ENCODE results near the gene RBP3.

RBP3 gene

DNA sequence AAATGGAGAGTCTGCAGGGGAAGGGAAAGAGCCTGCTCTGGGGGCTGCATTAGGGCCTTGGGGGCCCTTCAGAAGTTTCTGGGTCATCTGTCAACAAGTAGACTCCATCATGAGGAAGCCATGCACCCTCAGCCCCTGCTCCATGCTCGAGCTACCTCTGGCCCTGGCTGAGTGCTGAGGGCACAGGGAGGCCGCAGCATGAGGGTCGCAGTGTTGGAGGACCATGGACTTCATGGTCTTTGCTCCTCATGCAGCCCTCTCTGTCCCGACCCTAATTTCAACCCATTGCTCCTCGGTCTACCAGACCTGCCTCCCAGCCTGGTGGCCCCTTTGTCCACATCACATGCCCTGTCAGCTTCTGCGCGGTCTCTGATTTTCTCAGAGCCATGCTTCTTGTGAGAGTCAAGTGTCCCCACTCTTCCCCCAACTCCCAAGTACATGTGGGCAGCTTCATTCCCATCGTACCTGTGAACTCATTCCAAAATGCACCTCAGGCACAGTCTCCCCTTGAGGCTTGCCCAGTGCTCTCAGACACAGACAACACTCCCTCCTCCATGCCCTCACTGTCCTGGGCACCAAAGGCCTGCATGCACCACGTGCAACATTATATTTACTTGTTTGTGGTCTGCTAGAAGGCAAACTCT is 21.2 kb downstream of the RBP3 start:
- H3K9ac ChIP-seq (ENCODE audit: low read depth, low read length, poor library complexity), result no peak overlapping the region
- no peak overlapping the region for H3K14ac ChIP-seq (ENCODE audit: low read length)
- H3K18ac ChIP-seq (ENCODE audit: low read length), result no peak overlapping the region
- H3K4me3 ChIP-seq (ENCODE audit: low read length in 2 of 2), result no peak overlapping the region
- no peak overlapping the region for H2BK5ac ChIP-seq (ENCODE audit: low read length)
- no peaks in the 10 kb centered on the region for H3K4me1 ChIP-seq (ENCODE audit: control insufficient read depth in 2 of 2, insufficient read depth in 1 of 2, low read depth in 1 of 2, low read length in 2 of 2)
- H3K27ac ChIP-seq (replicated peaks; ENCODE audit: low read length), result no peak overlapping the region
- no peak overlapping the region for H2AFZ ChIP-seq (ENCODE audit: low read length)
- no peak overlapping the region for H2BK12ac ChIP-seq (ENCODE audit: low read length)
- H3K4ac ChIP-seq (ENCODE audit: low read length), result no peak overlapping the region
- H3K9me3 ChIP-seq (replicated peaks in 1 of 2; ENCODE audit: control insufficient read depth in 2 of 2, insufficient read depth in 1 of 2, low read depth in 1 of 2, low read length in 2 of 2), result no peaks in the 10 kb centered on the region
- H4K91ac ChIP-seq (ENCODE audit: low read depth, low read length, poor library complexity), result no peak overlapping the region
- no peak overlapping the region for H2AK5ac ChIP-seq (ENCODE audit: low read depth, low read length)
- no peak for DNase-seq (ENCODE audit: low spot score)
- no peak overlapping the region for H2BK15ac ChIP-seq (ENCODE audit: low read length)
- H4K8ac ChIP-seq (ENCODE audit: low read depth, low read length), result no peak overlapping the region
- WGBS, 2 donors (ENCODE audit: extremely low coverage in 2 of 2, insufficient read length in 2 of 2, insufficient replicate concordance in 1 of 2), result no CpG with 5 or more reads among the region's 9 CpGs
- H3K36me3 ChIP-seq (replicated peaks in 1 of 2; ENCODE audit: control insufficient read depth in 2 of 2, insufficient read depth in 2 of 2, low read length in 2 of 2), result no peaks in the 10 kb centered on the region
- no peak overlapping the region for H3K4me2 ChIP-seq (ENCODE audit: insufficient read depth, low read length, poor library complexity, severe bottlenecking)
- H2BK120ac ChIP-seq (ENCODE audit: low read depth, low read length), result no peak overlapping the region
- peaks cover 0 to 3% (median 0%) of the 10 kb centered on the region in 3 experiments for H3K27me3 ChIP-seq (ENCODE audit: control insufficient read depth in 3 of 3, insufficient read depth in 3 of 3, low read depth in 1 of 3, low read length in 3 of 3)
- no peak overlapping the region for H3K23ac ChIP-seq (ENCODE audit: low read depth, low read length, poor library complexity)
- no peaks in the 10 kb centered on the region for H3K79me1 ChIP-seq (ENCODE audit: low read depth, low read length)

DNA sequence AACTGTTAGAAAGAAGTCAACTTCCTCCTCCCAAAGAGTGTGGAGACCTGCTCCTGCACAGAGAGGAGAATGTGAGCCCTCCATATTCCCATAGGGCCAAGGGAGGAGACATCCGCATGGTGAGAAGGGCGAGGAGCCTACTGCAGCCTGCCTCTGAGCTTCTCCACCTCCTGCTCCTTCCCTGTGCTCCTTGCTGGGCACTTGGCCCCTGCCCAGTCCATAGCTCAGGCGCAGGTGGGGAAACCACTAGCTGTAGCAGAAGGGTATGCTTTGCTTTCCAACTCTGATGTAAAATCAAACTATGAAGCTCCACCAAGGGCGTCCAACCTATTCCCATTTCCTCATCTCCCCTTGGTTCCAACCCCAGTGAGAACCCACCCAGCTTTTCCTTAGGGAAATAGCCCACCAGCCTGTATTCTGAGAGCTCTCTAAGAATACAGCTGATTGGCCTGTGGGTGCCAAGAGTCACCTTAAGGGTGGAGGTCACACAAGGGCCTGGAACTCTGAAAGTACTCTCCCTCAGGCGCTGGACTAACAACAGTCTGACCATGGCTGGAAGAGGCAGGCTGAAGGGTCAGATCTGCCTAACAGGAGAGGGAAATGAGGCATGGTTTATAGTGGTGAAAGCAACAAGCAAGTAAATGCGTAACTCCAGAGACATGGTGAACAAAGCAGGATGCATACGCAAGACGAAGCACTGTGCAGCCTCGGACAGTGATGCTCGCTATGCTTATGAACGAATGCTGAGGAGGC is 22.0 kb downstream of the RBP3 start:
- Histone ChIP-seq H4K8ac (ENCODE audit: low read depth, low read length) (no peak overlapping the region), H3K27ac (replicated peaks; ENCODE audit: low read length) (no peak overlapping the region), H3K4me3 (ENCODE audit: low read length in 2 of 2) (no peak overlapping the region), H2BK120ac (ENCODE audit: low read depth, low read length) (no peak overlapping the region), H3K4me1 (ENCODE audit: control insufficient read depth in 2 of 2, insufficient read depth in 1 of 2, low read depth in 1 of 2, low read length in 2 of 2) (no peaks in the 10 kb centered on the region), H3K27me3 (ENCODE audit: control insufficient read depth in 3 of 3, insufficient read depth in 3 of 3, low read depth in 1 of 3, low read length in 3 of 3) (peaks cover 0 to 3% (median 0%) of the 10 kb centered on the region in 3 experiments), H3K9me3 (replicated peaks in 1 of 2; ENCODE audit: control insufficient read depth in 2 of 2, insufficient read depth in 1 of 2, low read depth in 1 of 2, low read length in 2 of 2) (no peaks in the 10 kb centered on the region), H3K36me3 (replicated peaks in 1 of 2; ENCODE audit: control insufficient read depth in 2 of 2, insufficient read depth in 2 of 2, low read length in 2 of 2) (no peaks in the 10 kb centered on the region), H2BK12ac (ENCODE audit: low read length) (no peak overlapping the region), H3K4me2 (ENCODE audit: insufficient read depth, low read length, poor library complexity, severe bottlenecking) (no peak overlapping the region), H2BK5ac (ENCODE audit: low read length) (no peak overlapping the region), H3K9ac (ENCODE audit: low read depth, low read length, poor library complexity) (no peak overlapping the region), H3K4ac (ENCODE audit: low read length) (no peak overlapping the region), H3K23ac (ENCODE audit: low read depth, low read length, poor library complexity) (no peak overlapping the region), H2BK15ac (ENCODE audit: low read length) (no peak overlapping the region), H2AFZ (ENCODE audit: low read length) (no peak overlapping the region), H4K91ac (ENCODE audit: low read depth, low read length, poor library complexity) (no peak overlapping the region), H3K14ac (ENCODE audit: low read length) (no peak overlapping the region), H3K18ac (ENCODE audit: low read length) (no peak overlapping the region), H3K79me1 (ENCODE audit: low read depth, low read length) (no peaks in the 10 kb centered on the region), H2AK5ac (ENCODE audit: low read depth, low read length) (no peak overlapping the region)
- no peak for DNase-seq (ENCODE audit: low spot score)
- WGBS, 2 donors (ENCODE audit: extremely low coverage in 2 of 2, insufficient read length in 2 of 2, insufficient replicate concordance in 1 of 2), result no CpG with 5 or more reads among the region's 11 CpGs

DNA sequence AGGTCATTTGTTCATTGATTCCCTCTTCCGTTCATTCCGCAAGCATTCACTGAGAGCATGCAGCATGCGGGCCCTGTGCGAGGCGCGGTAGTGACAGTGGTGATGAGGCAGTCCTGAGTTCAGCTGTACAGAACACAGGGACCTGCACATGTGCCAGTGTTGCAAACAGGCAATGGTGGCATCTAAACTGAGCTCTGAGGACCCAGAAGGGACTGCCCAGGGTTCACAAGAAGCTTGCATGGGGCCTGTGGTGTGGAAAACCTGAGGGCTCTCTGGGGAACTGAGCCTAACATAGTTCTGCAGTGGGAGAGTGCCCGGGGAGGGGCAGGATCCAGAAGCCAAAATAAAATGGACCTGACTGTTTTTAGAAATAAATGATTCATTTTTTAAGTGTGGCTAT is 22.7 kb downstream of the RBP3 start:
- Histone ChIP-seq H2AFZ (ENCODE audit: low read length) (no peak overlapping the region), H3K4me1 (ENCODE audit: control insufficient read depth in 2 of 2, insufficient read depth in 1 of 2, low read depth in 1 of 2, low read length in 2 of 2) (no peaks in the 10 kb centered on the region), H2BK120ac (ENCODE audit: low read depth, low read length) (no peak overlapping the region), H2BK12ac (ENCODE audit: low read length) (no peak overlapping the region), H3K4ac (ENCODE audit: low read length) (no peak overlapping the region), H4K91ac (ENCODE audit: low read depth, low read length, poor library complexity) (no peak overlapping the region), H3K14ac (ENCODE audit: low read length) (no peak overlapping the region), H3K36me3 (replicated peaks in 1 of 2; ENCODE audit: control insufficient read depth in 2 of 2, insufficient read depth in 2 of 2, low read length in 2 of 2) (no peaks in the 10 kb centered on the region), H3K9me3 (replicated peaks in 1 of 2; ENCODE audit: control insufficient read depth in 2 of 2, insufficient read depth in 1 of 2, low read depth in 1 of 2, low read length in 2 of 2) (no peaks in the 10 kb centered on the region), H3K27ac (replicated peaks; ENCODE audit: low read length) (no peak overlapping the region), H2BK5ac (ENCODE audit: low read length) (no peak overlapping the region), H3K4me3 (ENCODE audit: low read length in 2 of 2) (no peak overlapping the region), H4K8ac (ENCODE audit: low read depth, low read length) (no peak overlapping the region), H3K23ac (ENCODE audit: low read depth, low read length, poor library complexity) (no peak overlapping the region), H3K79me1 (ENCODE audit: low read depth, low read length) (no peaks in the 10 kb centered on the region), H2BK15ac (ENCODE audit: low read length) (no peak overlapping the region), H3K9ac (ENCODE audit: low read depth, low read length, poor library complexity) (no peak overlapping the region), H3K4me2 (ENCODE audit: insufficient read depth, low read length, poor library complexity, severe bottlenecking) (no peak overlapping the region), H3K27me3 (ENCODE audit: control insufficient read depth in 3 of 3, insufficient read depth in 3 of 3, low read depth in 1 of 3, low read length in 3 of 3) (peaks cover 0 to 2% (median 0%) of the 10 kb centered on the region in 3 experiments), H3K18ac (ENCODE audit: low read length) (no peak overlapping the region), H2AK5ac (ENCODE audit: low read depth, low read length) (no peak overlapping the region)
- DNase-seq (ENCODE audit: low spot score), result no peak
- WGBS, 2 donors (ENCODE audit: extremely low coverage in 2 of 2, insufficient read length in 2 of 2, insufficient replicate concordance in 1 of 2), result no CpG with 5 or more reads among the region's 7 CpGs

DNA sequence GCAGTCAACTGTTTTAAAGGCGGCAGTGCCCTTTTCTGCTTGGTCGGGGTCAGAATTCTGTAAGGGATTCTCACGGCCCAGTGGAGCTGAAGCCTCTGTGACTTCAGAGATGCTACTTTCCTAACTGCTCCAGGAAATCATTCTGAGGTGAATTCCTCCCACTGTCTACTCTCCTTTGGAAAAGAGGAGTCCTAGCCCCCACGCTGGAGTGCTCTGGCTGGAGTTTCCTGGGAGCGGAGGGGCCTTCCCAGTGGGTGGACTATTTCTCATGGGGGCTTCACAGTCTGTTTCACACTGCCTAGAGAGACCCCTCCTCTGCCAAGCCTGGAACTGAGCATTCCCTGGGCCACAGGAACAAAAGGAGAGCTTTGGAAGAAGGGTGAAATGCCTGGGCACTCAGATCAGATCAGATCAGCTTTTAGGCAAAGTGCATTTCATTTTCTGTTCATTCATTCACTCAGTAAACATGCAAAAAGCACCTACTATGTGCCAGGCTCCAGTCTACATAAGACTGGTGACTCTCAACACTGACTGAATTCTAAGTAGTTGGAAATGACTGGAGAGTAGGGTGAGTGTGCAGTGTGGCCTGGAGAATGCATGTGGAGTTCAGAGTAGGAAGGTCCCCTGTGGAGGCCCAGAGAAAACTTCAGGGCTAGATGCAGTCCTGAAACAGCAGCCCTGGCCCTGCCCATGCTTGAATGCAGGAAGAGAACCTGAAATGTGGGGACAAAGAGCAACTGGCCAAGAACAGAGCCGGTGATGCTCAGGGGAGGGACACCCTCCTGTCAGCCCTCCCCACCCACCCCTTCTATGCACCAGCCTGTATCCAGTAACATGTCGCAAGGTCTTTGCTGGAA is 23.7 kb downstream of the RBP3 start:
- Histone ChIP-seq H3K4me2 (ENCODE audit: insufficient read depth, low read length, poor library complexity, severe bottlenecking) (no peak overlapping the region), H3K79me1 (ENCODE audit: low read depth, low read length) (no peaks in the 10 kb centered on the region), H3K14ac (ENCODE audit: low read length) (no peak overlapping the region)

More for the DNA sequence above, 23.7 kb downstream of the RBP3 start:
- Histone ChIP-seq H4K8ac (ENCODE audit: low read depth, low read length) (no peak overlapping the region), H3K4me3 (ENCODE audit: low read length in 2 of 2) (no peak overlapping the region), H3K18ac (ENCODE audit: low read length) (no peak overlapping the region), H3K36me3 (replicated peaks in 1 of 2; ENCODE audit: control insufficient read depth in 2 of 2, insufficient read depth in 2 of 2, low read length in 2 of 2) (no peaks in the 10 kb centered on the region), H2BK12ac (ENCODE audit: low read length) (no peak overlapping the region), H4K91ac (ENCODE audit: low read depth, low read length, poor library complexity) (no peak overlapping the region), H2AK5ac (ENCODE audit: low read depth, low read length) (no peak overlapping the region), H2BK15ac (ENCODE audit: low read length) (no peak overlapping the region), H3K9ac (ENCODE audit: low read depth, low read length, poor library complexity) (no peak overlapping the region), H2AFZ (ENCODE audit: low read length) (no peak overlapping the region), H3K27ac (replicated peaks; ENCODE audit: low read length) (no peak overlapping the region), H3K4me1 (ENCODE audit: control insufficient read depth in 2 of 2, insufficient read depth in 1 of 2, low read depth in 1 of 2, low read length in 2 of 2) (no peaks in the 10 kb centered on the region), H3K9me3 (replicated peaks in 1 of 2; ENCODE audit: control insufficient read depth in 2 of 2, insufficient read depth in 1 of 2, low read depth in 1 of 2, low read length in 2 of 2) (no peaks in the 10 kb centered on the region), H2BK5ac (ENCODE audit: low read length) (no peak overlapping the region), H3K23ac (ENCODE audit: low read depth, low read length, poor library complexity) (no peak overlapping the region), H2BK120ac (ENCODE audit: low read depth, low read length) (no peak overlapping the region), H3K4ac (ENCODE audit: low read length) (no peak overlapping the region), H3K27me3 (ENCODE audit: control insufficient read depth in 3 of 3, insufficient read depth in 3 of 3, low read depth in 1 of 3, low read length in 3 of 3) (no peaks in the 10 kb centered on the region)
- no peak for DNase-seq (ENCODE audit: low spot score)
- WGBS, 2 donors (ENCODE audit: extremely low coverage in 2 of 2, insufficient read length in 2 of 2, insufficient replicate concordance in 1 of 2), result no CpG with 5 or more reads among the region's 7 CpGs
